Measurements from ENCODE around the gene SKAP2.

DNA sequence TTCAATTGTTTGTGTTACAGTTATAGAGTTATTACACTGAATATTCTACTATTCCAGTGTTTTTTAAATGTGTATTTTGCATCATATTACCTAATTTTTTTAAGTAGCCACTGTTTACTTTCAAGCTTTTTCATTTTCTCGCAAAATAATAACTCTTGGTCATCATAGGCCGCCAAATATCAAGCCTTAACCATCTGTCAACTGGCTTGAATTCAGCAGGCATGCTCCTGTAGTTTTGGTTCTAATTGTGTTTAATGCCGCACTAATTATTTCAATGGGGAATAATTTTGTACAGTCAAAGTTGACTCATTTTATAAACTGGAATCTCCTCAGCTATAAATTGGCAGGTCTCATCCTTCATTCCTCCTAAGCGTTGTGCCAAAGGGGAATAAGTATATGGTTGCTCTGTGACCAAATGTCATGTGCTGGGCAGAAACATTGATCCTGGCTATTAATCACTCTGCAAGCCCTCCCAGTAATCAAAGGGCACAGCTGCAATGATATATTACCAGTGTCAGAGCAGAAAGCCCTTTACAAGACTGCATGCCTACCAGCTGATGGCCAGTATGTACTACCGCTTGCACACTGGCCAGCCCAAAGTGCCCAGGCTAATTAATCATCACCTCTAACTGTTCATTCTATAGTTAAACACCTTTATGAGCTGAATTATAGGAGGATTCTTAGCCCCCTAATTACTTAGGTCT lies 74.8 kb downstream of the SKAP2 start:
- no peak for TF ChIP-seq EP300 (IDR thresholded peaks at IDR 0.05; ENCODE audit: borderline replicate concordance in 1 of 2, control insufficient read depth in 1 of 2, low read depth in 2 of 2, low read length in 2 of 2)
- TF ChIP-seq ESRRA (IDR thresholded peaks at IDR 0.05; ENCODE audit: low read length): no peak
- no peak for TF ChIP-seq MTA2 (IDR thresholded peaks at IDR 0.05; ENCODE audit: low read depth)
- TF ChIP-seq, protein P1, sequence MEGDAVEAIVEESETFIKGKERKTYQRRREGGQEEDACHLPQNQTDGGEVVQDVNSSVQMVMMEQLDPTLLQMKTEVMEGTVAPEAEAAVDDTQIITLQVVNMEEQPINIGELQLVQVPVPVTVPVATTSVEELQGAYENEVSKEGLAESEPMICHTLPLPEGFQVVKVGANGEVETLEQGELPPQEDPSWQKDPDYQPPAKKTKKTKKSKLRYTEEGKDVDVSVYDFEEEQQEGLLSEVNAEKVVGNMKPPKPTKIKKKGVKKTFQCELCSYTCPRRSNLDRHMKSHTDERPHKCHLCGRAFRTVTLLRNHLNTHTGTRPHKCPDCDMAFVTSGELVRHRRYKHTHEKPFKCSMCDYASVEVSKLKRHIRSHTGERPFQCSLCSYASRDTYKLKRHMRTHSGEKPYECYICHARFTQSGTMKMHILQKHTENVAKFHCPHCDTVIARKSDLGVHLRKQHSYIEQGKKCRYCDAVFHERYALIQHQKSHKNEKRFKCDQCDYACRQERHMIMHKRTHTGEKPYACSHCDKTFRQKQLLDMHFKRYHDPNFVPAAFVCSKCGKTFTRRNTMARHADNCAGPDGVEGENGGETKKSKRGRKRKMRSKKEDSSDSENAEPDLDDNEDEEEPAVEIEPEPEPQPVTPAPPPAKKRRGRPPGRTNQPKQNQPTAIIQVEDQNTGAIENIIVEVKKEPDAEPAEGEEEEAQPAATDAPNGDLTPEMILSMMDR (IDR thresholded peaks at IDR 0.05 in 2 of 3, conservative IDR thresholded peaks at IDR 0.05 in 1 of 3; ENCODE audit: control insufficient read depth in 2 of 3, extremely low read depth in 1 of 3, insufficient read depth in 1 of 3, low read depth in 3 of 3, low read length in 3 of 3): no peak
- no peak for TF ChIP-seq CHD4 (IDR thresholded peaks at IDR 0.05)
- no peak for TF ChIP-seq SREBF2 (IDR thresholded peaks at IDR 0.05; ENCODE audit: low read length)
- TF ChIP-seq DPF2 (IDR thresholded peaks at IDR 0.05): no peak

Data from GM12878 (cell line).